HG03025 (cell line): Measurements from ENCODE around the gene FRY.

Experiments used
- ATAC-seq: cut with Tn5 transposase; IDR thresholded peaks from one replicate; pipeline ENCODE4 v1.9.1; 2021; ENCODE audit warnings: mild to moderate bottlenecking, moderate library complexity; ENCODE audit not compliant: unreplicated experiment, low FRiP score

Gene FRY

GRCh38 chr13:32075170-32075851, 43.7 kb downstream of the FRY start:
- no peak for ATAC-seq

DNA sequence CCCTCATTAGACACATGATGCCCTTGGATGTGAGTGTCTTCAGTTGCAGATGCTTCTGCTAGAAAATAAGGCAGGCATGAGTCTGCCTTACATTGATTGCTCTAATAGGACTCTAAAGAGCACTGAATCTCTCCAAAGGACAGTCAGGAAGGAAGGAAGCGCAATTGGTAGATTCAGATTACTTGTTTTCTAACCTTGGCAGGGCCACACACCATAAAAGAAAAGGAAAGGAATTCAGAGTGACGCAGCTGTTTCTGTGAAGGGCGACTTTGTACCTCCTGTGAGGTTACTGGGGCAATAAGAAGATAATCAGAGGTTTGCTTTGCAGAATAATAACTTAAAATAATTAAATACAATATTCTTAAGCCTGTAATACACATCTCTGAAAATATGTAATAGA, 48.0 kb downstream of the FRY start:
- no peak for ATAC-seq

GRCh38 chr13:32080328-32080744, 48.8 kb downstream of the FRY start:
- ATAC-seq, result no peak

DNA sequence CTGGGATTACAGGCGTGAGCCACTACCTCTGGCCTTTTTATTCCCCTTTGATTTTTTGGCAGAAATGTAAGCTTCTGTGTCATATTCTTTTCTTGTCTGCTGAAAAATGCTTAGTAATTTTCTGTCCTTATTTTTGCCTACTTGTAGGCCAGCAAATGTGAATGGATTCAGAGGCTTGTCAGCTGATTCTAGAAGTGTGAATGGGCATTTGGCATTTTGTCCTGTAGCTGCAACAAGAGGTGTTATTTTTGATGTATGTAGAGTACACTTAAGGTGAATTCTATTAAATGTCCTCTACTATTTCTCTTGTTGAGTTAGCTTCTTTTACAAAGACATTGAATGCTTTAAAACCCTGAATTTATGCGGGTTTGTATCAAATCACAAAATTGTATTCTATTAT, 50.0 kb downstream of the FRY start:
- ATAC-seq, result no peak

DNA sequence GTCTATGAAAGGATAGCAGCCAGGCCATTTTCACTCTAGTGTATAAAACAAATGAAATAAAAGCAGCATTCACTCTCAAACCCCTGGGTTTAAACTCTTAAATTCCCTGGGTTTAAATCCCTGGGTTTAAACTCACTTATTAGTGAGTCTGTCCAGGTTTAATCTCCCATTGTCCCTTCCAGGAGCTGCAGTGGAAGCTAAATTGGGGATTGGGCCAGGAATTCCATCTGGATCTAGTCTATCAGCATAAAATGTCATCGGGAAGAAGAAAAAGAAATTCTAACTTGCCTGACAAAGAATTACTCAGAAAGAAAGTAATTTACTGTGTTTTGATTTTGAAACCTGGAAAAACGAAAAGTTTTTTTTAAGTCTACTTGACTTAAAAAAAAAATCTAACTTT, 54.8 kb downstream of the FRY start:
- no peak for ATAC-seq

DNA sequence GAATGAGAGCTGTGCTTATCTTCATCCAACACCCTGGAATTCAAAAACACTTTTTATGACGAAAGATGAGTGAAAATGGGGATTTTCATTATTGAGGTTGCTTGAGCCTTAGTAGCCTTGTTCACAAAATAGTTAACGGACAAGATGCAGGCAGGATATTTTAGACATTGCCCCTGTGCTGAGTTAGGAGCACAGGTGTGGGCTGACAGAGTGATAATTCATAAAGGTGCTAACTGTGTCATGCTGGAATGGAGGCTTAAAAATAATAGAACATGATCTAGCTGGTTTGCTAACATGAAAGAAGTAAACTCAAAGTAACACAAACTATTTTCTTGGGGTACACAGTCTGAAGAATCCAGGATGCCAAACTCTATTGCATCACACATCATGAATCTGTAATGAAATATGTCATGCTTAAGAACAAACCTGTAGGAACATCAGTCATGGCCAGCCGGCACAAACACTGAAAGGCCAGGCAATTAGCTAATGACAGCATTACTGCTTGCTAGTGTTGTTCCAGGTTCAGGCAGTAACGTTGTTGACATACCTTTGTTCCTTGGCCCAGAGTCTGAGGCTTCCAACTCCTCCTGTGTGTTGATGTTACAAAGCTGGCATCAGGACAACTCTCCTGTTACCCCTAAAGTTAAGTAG, 55.3 kb downstream of the FRY start:
- no peak for ATAC-seq

DNA sequence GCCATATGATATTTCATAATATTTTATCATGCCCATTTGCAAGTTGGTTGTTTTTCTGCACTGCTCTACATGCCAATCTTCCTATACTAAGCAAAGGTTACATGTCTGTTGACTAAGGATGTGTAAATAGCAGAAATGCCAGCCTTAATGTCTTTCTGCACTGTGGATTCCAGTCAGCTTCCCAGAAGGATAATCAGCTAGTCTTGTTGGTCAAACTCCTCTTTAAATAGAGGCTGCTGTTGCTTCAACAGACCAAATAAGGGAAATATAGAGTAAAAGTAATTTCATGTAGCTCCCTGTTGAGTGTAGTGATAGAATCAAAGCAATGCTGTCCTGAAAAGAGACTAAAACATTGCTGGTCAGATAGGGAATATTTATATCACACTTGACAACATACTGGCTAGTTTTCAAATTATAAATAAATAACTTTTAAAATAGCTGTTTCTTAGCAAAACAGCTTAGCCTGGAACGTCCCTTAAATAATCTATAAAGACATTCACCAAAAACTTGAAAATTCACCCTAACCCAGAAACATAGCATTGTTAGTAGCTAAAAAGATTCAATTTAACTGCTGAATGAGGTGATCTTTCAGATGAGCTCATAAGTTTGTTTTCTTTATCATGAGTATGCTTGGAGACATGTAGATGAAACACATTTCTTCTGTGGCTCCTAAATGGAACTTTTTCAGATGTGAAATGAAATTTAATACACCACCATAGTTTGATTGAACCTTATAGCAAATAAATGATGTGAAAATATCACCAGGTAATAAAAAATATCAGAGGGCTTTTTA, 56.6 kb downstream of the FRY start:
- no peak for ATAC-seq

- ATAC-seq, result no peak
Measured at GRCh38 chr13:32092496-32092895, 60.9 kb downstream of the FRY start.

DNA sequence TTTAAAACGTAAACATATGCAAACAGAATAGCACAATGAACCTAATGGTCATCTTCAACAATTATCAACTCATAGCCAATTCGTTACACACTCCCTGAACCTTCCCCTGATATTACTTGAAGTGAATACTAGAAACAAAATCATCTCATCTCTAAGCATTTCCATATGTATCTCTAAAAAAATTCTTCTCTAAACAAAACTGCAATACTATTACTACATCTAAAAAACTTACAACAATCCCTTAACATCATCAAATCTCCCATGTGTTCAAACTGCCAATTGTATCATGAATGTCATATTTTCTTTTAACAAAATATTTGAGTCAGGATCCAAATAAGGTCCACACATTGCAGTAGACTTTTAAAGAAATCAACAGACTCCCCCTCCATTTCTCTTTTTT, 61.4 kb downstream of the FRY start:
- no peak for ATAC-seq

DNA sequence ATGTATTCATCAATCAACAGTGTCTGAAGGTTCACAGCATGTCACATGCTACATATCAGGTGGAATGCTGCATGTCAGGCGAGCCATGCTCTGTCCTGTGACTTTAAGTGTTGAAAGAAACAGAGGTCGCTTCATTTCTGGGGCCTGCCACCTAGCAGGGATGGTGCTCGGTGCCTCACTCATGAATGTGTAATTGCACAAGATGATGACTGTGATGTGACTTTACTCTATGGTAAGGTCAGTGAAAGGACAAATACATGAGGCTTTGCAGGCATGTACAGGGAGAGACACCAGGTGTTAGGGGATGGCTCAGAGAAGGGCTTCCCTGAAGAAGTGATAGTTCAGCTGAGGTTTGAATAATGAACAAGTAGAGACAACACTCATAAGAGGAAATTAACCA, 66.7 kb downstream of the FRY start:
- no peak for ATAC-seq

DNA sequence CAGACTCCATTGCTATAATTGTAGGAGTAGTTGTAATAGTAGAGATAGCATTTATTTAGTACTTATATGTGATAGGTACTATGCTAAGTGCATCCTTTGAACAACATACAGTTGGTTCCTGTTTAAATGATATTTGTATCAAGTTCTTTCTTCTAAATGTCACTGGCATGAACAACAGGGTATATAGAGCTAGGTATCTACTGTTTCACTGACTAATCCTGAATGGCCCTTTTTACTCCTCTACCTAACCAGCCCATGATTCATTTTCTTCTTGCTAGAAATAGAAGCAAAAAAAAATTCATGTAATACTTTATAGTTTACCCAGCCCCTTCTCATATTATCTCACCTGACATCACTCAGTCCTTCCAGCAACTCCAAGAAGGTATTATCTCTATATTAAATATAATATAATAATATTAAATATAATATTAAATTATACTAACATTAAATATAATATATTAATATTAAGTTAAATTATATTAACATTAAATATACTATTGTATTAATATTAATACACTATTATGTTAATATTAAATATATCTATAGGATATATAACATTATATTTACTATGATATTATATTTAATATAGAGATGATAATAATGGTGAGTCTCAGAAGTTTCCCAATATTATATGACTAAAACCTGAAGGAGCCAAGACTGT, 74.2 kb downstream of the FRY start:
- no peak for ATAC-seq

DNA sequence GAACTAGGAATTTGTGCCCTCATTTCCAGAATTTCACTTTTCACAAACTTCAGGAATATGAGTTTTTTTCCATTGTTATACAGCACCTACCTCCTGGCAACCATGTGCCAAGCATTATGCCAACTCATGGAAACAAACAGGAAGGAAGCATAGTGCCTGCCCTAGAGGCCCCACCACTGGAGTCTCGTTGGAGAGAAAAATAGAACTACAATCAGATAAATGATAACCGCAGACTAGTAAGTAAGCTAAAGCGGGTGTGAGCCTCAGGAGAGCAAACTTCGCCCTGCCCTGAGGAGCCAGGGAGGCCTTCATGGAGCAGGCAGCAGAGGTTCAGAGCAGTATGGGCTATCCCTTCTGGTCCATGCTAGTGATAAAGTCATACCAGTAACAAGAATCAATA, 75.9 kb downstream of the FRY start:
- no peak for ATAC-seq

- ATAC-seq, result no peak
Measured at GRCh38 chr13:32107973-32108372, 76.4 kb downstream of the FRY start.

DNA sequence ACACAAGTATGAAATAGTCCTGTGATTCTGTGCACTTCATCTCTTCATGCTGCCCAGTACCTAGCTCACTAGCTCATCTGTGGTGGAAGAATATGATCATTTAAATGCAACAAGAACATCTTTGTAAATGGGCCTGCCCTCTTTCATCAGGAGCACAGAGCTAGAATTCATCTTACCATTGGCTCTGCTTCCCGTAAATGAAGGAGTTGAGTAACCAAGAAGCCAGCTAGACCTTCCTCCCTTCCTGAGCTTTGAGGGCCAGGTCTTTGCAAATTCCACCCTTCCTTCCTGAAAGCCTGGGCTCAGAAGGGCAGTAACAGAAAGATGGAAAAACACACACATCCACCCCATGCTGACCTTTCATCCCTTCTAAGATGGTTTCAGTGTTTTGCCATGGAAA, 82.0 kb downstream of the FRY start:
- no peak for ATAC-seq

DNA sequence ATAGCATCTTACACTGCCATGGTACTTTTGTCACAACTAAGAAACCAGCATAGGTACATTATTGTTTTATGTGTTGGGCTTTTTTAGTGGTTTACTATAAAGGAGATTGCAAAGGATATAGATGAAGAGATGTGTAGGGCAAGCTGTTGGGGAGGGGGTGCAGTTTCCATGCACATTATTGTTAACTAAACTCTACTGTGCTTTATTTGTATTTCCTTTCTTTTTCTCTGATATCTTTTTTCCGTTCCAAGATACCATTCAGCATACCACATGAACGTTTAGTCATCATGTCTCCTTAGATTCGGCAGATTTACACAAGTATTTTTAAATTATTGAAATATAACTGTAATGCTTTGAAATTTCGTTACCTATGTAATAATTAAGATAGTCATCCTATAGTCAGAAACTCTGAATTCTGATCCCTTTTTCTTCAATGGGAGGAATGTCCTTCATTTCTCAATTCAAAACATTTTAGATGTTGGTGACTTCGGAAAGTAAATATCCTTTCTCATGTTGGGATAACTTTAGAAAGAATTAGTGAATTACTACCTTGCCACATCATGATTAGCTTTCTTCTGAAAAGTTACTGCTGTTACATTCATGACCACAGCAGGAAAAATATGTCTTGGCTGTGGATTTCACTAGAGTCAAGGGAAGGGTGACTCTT, 82.8 kb downstream of the FRY start:
- no peak for ATAC-seq

- no peak for ATAC-seq
Measured at GRCh38 chr13:32115066-32115465, 83.5 kb downstream of the FRY start.

GRCh38 chr13:32116210-32116609, 84.6 kb downstream of the FRY start:
- no peak for ATAC-seq

DNA sequence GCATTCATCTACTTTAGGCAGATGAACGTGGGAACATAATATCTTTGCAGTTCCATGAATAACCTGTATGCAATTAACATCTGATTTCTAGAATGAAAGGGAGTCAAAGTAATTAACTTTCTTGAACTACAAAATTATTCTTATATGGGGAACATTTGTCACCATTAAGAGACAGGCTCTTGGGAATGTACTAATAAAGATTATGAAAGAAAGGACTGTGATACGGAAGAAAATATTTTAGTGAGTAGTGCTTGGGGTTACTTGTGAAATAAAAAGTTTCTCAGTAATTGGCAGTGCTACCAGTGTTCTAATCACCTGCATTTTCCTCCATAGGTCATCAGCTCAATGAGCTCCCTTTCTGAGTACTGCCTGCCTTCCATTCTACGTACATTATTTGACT, 85.4 kb downstream of the FRY start:
- ATAC-seq, result no peak

DNA sequence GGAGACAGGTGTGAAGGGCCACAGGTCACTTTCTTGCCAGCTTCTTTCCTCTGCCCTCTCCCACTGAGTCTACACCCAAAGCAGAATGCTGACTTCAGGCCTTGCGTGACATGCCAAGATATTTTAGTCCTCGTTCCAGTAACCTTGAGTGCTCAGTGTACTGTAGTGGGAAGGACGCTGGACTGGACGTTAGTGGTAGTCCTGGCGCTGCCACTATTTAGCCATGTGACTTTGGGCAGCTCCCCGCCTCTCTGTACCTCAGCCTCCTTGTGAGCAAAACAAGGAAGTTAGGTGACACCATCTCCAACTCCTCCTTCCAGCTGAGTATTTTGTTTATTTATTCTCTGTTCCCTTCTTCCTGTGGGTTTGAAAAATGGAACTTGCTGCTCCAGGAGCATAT, 86.1 kb downstream of the FRY start:
- ATAC-seq, result no peak

GRCh38 chr13:32121316-32121715, 89.7 kb downstream of the FRY start:
- ATAC-seq, result no peak

DNA sequence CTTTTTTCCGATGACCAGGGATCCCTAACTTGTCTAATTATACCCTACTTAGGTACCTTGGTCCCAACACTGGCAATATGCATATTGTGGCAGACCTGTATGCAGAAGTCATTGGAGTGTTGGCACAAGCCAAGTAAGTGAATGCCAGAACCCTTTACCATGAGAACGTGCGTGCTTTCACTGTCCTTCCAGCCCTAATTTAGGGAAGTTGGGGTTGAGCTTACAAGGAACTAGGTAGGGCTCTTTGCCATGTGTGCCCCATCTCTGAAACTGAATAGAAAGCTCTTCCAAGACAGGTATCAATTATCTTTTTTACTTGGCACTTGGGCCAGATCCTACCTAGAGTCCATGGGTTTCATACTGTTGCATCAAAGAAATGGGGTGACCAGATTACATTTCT, 93.2 kb downstream of the FRY start:
- ATAC-seq, result no peak
